HG02943 (cell line): Measurements from ENCODE around the gene ARL4A.
"Not testable (repeated sequence)": the region's sequence is repeated elsewhere in the genome, so short reads cannot be mapped to it uniquely, and the experiment has no call there.

Experiments used
- ATAC-seq: cut with Tn5 transposase; IDR thresholded peaks from one replicate; pipeline ENCODE4 v1.9.1; 2021; ENCODE audit warnings: mild to moderate bottlenecking, low read depth, moderate library complexity; ENCODE audit not compliant: unreplicated experiment

ARL4A gene

GRCh38 chr7:12686891-12687717, at the start of gene ARL4A:
TSS of gene ARL4A (plus strand) at chr7:12687633. CDS start at chr7:12688255, 622 bp downstream.
- peak; percentile 84 for ATAC-seq

GRCh38 chr7:12637819-12638592, 49.4 kb upstream of the ARL4A start:
- ATAC-seq, result peak; percentile 45

- ATAC-seq, result peak; percentile 48
These were observed 48.5 kb upstream of the ARL4A start for GRCh38 chr7:12638851-12639456.

- ATAC-seq, result no peak
These were observed 46.9 kb upstream of the ARL4A start for GRCh38 chr7:12640299-12641096.

- no peak for ATAC-seq
These were observed 46.2 kb upstream of the ARL4A start for GRCh38 chr7:12641196-12641595.

- ATAC-seq, result no peak
These were observed 44.9 kb upstream of the ARL4A start for GRCh38 chr7:12642508-12642907.

GRCh38 chr7:12643001-12643643, 44.3 kb upstream of the ARL4A start:
- ATAC-seq, result no peak

- ATAC-seq, result no peak
These were observed 43.8 kb upstream of the ARL4A start for GRCh38 chr7:12643644-12644043.

- not testable (repeated sequence) for ATAC-seq
These were observed 42.2 kb upstream of the ARL4A start for GRCh38 chr7:12645212-12645611.

GRCh38 chr7:12646139-12646538, 41.3 kb upstream of the ARL4A start:
- no peak for ATAC-seq

- no peak for ATAC-seq
These were observed 39.8 kb upstream of the ARL4A start for GRCh38 chr7:12647364-12648219.

GRCh38 chr7:12648704-12649261, 38.6 kb upstream of the ARL4A start:
- no peak for ATAC-seq

GRCh38 chr7:12649348-12649747, 38.1 kb upstream of the ARL4A start:
- no peak for ATAC-seq

GRCh38 chr7:12650080-12650479, 37.4 kb upstream of the ARL4A start:
- no peak for ATAC-seq

- ATAC-seq, result no peak
These were observed 34.3 kb upstream of the ARL4A start for GRCh38 chr7:12653110-12653509.

GRCh38 chr7:12653518-12653917, 33.9 kb upstream of the ARL4A start:
- ATAC-seq, result no peak

- ATAC-seq, result no peak
These were observed 32.3 kb upstream of the ARL4A start for GRCh38 chr7:12655161-12655560.

- ATAC-seq, result not testable (repeated sequence)
These were observed 27.0 kb upstream of the ARL4A start for GRCh38 chr7:12660423-12660822.

GRCh38 chr7:12660986-12661385, 26.4 kb upstream of the ARL4A start:
- ATAC-seq, result not testable (repeated sequence)
